IMR-90 (cell line): ENCODE data around the gene ZDHHC16. TPM values are rescaled to one million over a fixed set of nuclear protein-coding genes. Genes with fewer than 3 reads are reported as not detected.

Source experiments
- CEBPB ChIP-seq: IDR thresholded peaks from 2 replicates; pipeline ENCODE4 v1.6.1; 2012; ENCODE audit warnings: low read depth, low read length, improper control_type of control experiment
- CHD1 ChIP-seq: IDR thresholded peaks from 2 replicates; pipeline ENCODE4 v1.6.1; 2012; ENCODE audit warnings: low read depth, low read length, improper control_type of control experiment
- RAD21 ChIP-seq: IDR thresholded peaks from 2 replicates; pipeline ENCODE4 v1.6.1; 2012; ENCODE audit warnings: low read length, improper control_type of control experiment
- RFX5 ChIP-seq: IDR thresholded peaks from 2 replicates; pipeline ENCODE4 v1.8.0; 2012; ENCODE audit warnings: low read depth, mild to moderate bottlenecking, low read length, moderate library complexity
- polyA plus RNA-seq, 3 experiments: library from polyadenylated mRNA; depleted of rRNA; stranded (reverse); fragments of >200 nt; gene quantifications; 2 replicates each; pipeline ENCODE4 v1.2.3, GENCODE V29; 2012; ENCODE audit warnings: low replicate concordance in 1 of 3
- total RNA-seq: library from RNA; depleted of rRNA; stranded (reverse); fragments of >200 nt; gene quantifications from 2 replicates; pipeline ENCODE4 v1.2.3, GENCODE V29; 2012
- TF ChIP-seq, protein P1 (sequence below): fragments of 150-350 bp; IDR thresholded peaks from 2 replicates; pipeline ENCODE4 v1.6.1; 2016; ENCODE audit warnings: low read depth, mild to moderate bottlenecking, low read length, moderate library complexity, borderline replicate concordance

The ZDHHC16 gene
- total and polyA plus RNA-seq, 2 of the 4 experiments (the other 2 are of a cell fraction), result 54.7 to 64.0 TPM

DNA sequence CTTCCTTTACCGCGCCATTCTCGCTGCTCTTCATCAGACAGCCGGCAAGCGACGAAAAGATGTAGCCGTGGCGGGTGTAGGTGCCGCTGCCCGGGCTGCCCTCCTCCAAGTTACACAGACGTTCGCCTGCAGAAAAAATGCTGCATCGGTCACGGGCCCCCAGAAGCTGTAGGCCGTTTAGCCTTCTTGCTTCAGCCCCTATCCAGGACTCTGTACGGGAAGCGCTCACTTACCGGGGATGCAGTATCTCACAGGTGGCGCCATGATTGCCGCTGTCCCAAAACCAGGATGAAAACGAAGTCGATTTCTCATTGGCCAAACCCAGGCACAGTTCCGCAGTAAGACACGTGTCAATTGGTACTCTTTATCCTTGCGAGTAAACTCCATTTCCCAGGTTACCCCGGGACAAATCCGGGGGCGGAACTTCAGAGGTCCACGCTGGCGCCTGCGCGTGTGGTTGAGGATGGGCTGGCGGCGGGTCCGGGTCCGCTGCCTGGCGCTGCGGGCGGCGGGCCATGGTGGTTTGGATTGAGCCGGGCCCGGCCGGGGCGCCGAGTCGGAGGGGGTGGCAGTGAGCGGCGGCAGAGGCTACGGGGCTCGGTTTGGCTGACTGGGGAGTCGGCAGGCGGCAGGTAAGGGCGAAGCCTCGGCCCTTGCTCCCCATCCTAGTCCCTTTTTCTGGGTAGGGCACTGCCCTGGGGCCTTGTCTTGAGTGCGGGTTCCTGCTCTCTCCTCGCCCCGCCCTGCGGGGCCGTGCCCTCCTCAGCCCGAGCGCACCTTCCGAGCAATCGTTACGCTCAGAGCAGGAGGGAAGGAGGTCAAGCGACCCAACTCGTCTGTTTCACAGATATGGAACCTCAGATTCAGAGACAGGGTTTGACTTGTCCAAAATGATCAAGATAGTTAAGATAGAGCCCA, at the start of gene ZDHHC16, which contains the start of gene EXOSC1 (continued):
- TF ChIP-seq CHD1, result no peak
- 0 out of 2 replicates have a peak, but pooled peaks have one; percentile 6 for TF ChIP-seq CEBPB
- no peak for TF ChIP-seq RFX5
- peak; percentile 13; the same call in 1 of the 2 replicates for TF ChIP-seq RAD21
- TF ChIP-seq, protein P1, sequence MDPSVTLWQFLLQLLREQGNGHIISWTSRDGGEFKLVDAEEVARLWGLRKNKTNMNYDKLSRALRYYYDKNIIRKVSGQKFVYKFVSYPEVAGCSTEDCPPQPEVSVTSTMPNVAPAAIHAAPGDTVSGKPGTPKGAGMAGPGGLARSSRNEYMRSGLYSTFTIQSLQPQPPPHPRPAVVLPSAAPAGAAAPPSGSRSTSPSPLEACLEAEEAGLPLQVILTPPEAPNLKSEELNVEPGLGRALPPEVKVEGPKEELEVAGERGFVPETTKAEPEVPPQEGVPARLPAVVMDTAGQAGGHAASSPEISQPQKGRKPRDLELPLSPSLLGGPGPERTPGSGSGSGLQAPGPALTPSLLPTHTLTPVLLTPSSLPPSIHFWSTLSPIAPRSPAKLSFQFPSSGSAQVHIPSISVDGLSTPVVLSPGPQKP, result no peak
